HG03025 (cell line): Measurements from ENCODE around the gene SNRPD3.
"Not testable (repeated sequence)": the region's sequence is repeated elsewhere in the genome, so short reads cannot be mapped to it uniquely, and the experiment has no call there.

Source experiments
- ATAC-seq: cut with Tn5 transposase; IDR thresholded peaks from one replicate; pipeline ENCODE4 v1.9.1; 2021; ENCODE audit warnings: mild to moderate bottlenecking, moderate library complexity; ENCODE audit not compliant: unreplicated experiment, low FRiP score

SNRPD3 gene

GRCh38 chr22:24606340-24606739 is 50.5 kb downstream of the SNRPD3 start:
- ATAC-seq: not testable (repeated sequence)

- ATAC-seq: not testable (repeated sequence)
Measured at GRCh38 chr22:24607429-24607983, 51.7 kb downstream of the SNRPD3 start.

- ATAC-seq: not testable (repeated sequence)
Measured at GRCh38 chr22:24608327-24608726, 52.5 kb downstream of the SNRPD3 start.

- ATAC-seq: not testable (repeated sequence)
Measured at GRCh38 chr22:24609888-24610287, 54.1 kb downstream of the SNRPD3 start.

- ATAC-seq: not testable (repeated sequence)
Measured at GRCh38 chr22:24614794-24615193, 59.0 kb downstream of the SNRPD3 start.

- not testable (repeated sequence) for ATAC-seq
Measured at GRCh38 chr22:24621244-24621643, 65.4 kb downstream of the SNRPD3 start.

GRCh38 chr22:24622596-24622995 is 66.8 kb downstream of the SNRPD3 start:
- not testable (repeated sequence) for ATAC-seq
